HepG2 (cell line): ENCODE data around the gene PEAK1. TPM values are rescaled to one million over a fixed set of nuclear protein-coding genes. Genes with fewer than 3 reads are reported as not detected.

Source experiments
- ATAC-seq: fragments of 200-7000 bp; cut with Tn5 transposase; 3 replicates; pipeline ENCODE4 v1.9.1; 2020; ENCODE audit warnings: mild to moderate bottlenecking, moderate library complexity
- BruUV-seq: library from RNA; stranded (reverse); fragments of 400-500 nt; replicated peaks from 2 replicates; lab custom pipeline; 2021; lab: Mats Ljungman, UMichigan
- CTCF ChIA-PET: fragments of 300-600 bp; formaldehyde crosslinking; extraction: SDS; loops from one replicate; lab custom pipeline; 2021; ENCODE audit warnings: low total read pairs, inconsistent platforms, low intra/inter-chr PET ratio; lab: Yijun Ruan, JAX
- POLR2A ChIA-PET: fragments of 350-600 bp; sonication (Branson Sonifier 250); formaldehyde crosslinking; loops from one replicate; lab custom pipeline; 2020; ENCODE audit warnings: antibody characterized with exemption, inconsistent platforms; lab: Yijun Ruan, JAX
- DNase-seq: peaks from one replicate; pipeline ENCODE4 v3.0.0-alpha.2; 2015; ENCODE audit warnings: low spot score
- FAIRE-seq: peaks from 3 replicates; lab custom pipeline; 2011; peaks lifted over from hg19 to GRCh38; lab: Jason Lieb, UNC
- H2AFZ ChIP-seq: one replicate; pipeline ENCODE4 v1.6.1; 2011; ENCODE audit warnings: low read length, inconsistent platforms
- H3K27ac ChIP-seq: fragments of 300-600 bp; 3 replicates; pipeline ENCODE4 v1.8.0; 2011; ENCODE audit warnings: mixed run types, mild to moderate bottlenecking, mixed read lengths, low read length, inconsistent platforms; ENCODE audit not compliant: insufficient read depth; ENCODE audit errors: extremely low read length
- H3K27me3 ChIP-seq, 2 experiments: fragments of 200-600 bp in 1 of 2; 2 replicates in 1 of 2; 3 replicates in 1 of 2; pipeline versions ENCODE4 v1.6.0 to v1.8.0; 2011; ENCODE audit warnings: low read length in 2 of 2, mild to moderate bottlenecking in 2 of 2, moderate library complexity in 2 of 2, inconsistent platforms in 1 of 2; ENCODE audit not compliant: insufficient read depth in 2 of 2, control insufficient read depth in 1 of 2
- H3K36me3 ChIP-seq, 2 experiments: fragments of 200-600 bp in 1 of 2; replicated peaks in 1 of 2; 2 replicates in 1 of 2; 3 replicates in 1 of 2; pipeline versions ENCODE4 v1.5.1 to v1.8.0; 2011; ENCODE audit warnings: low read length in 2 of 2, inconsistent platforms in 1 of 2; ENCODE audit not compliant: insufficient read depth in 2 of 2, control insufficient read depth in 1 of 2
- H3K4me1 ChIP-seq: 2 replicates; pipeline ENCODE4 v1.5.1; 2012; ENCODE audit warnings: low read length, inconsistent platforms; ENCODE audit not compliant: insufficient read depth
- H3K4me2 ChIP-seq: 2 replicates; pipeline ENCODE4 v1.6.0; 2011; ENCODE audit warnings: low read depth, low read length, inconsistent platforms
- H3K4me3 ChIP-seq, 3 experiments: fragments of 200-600 bp in 1 of 3; sonication (generic), shearing (Covaris generic) in 1 of 3; replicated peaks in 1 of 3; 2 replicates each; pipeline ENCODE4 v1.5.1; 2011 to 2016; ENCODE audit warnings: low read length in 3 of 3, inconsistent platforms in 2 of 3, low read depth in 2 of 3, mild to moderate bottlenecking in 2 of 3, control low read depth in 1 of 3, mixed read lengths in 1 of 3; ENCODE audit not compliant: insufficient read depth in 1 of 3
- H3K79me2 ChIP-seq: one replicate; pipeline ENCODE4 v1.6.1; 2011; ENCODE audit warnings: low read length, inconsistent platforms; ENCODE audit not compliant: insufficient read depth
- H3K9ac ChIP-seq: 2 replicates; pipeline ENCODE4 v1.6.0; 2011; ENCODE audit warnings: mild to moderate bottlenecking, low read depth, low read length, inconsistent platforms; ENCODE audit not compliant: insufficient read depth
- H3K9me3 ChIP-seq: 2 replicates; pipeline ENCODE4 v1.5.1; 2012; ENCODE audit warnings: mild to moderate bottlenecking, low read length
- H4K20me1 ChIP-seq: 2 replicates; pipeline ENCODE4 v1.6.0; 2011; ENCODE audit warnings: inconsistent platforms, mild to moderate bottlenecking, low read length, moderate library complexity; ENCODE audit not compliant: insufficient read depth
- AHDC1 ChIP-seq: sonication (generic); formaldehyde crosslinking; IDR thresholded peaks from 2 replicates; pipeline ENCODE4 v1.5.1; 2020; ENCODE audit warnings: mild to moderate bottlenecking, missing genetic modification reagents, borderline replicate concordance
- GATAD1 ChIP-seq: IDR thresholded peaks from 2 replicates; pipeline ENCODE4 v1.6.1; 2016; ENCODE audit warnings: missing genetic modification reagents, missing compliant biosample characterization
- HINFP ChIP-seq: sonication (generic); formaldehyde crosslinking; IDR thresholded peaks from 2 replicates; pipeline ENCODE4 v1.4.0; 2020; ENCODE audit warnings: low read depth, mild to moderate bottlenecking, missing genetic modification reagents
- IKZF4 ChIP-seq: sonication (generic); formaldehyde crosslinking; IDR thresholded peaks from 2 replicates; pipeline ENCODE4 v1.5.1; 2020; ENCODE audit warnings: borderline replicate concordance, mild to moderate bottlenecking, low read depth, missing genetic modification reagents; ENCODE audit errors: not compliant biosample characterization
- IRF2 ChIP-seq: IDR thresholded peaks from 2 replicates; pipeline ENCODE4 v1.6.1; 2018; ENCODE audit warnings: missing genetic modification reagents, missing compliant biosample characterization
- MXI1 ChIP-seq: IDR thresholded peaks from 3 replicates; pipeline ENCODE4 v1.6.1; 2012; ENCODE audit warnings: low read depth, low read length, inconsistent platforms, borderline replicate concordance
- PLRG1 ChIP-seq: fragments of 450-650 bp; conservative IDR thresholded peaks from 2 replicates; pipeline ENCODE4 v1.6.1; 2016
- SMYD3 ChIP-seq: sonication (generic); formaldehyde crosslinking; IDR thresholded peaks from 2 replicates; pipeline ENCODE4 v1.8.1; 2023; ENCODE audit warnings: mild to moderate bottlenecking, missing genetic modification reagents
- ZNF34 ChIP-seq: sonication (generic); formaldehyde crosslinking; IDR thresholded peaks from 2 replicates; pipeline ENCODE4 v1.4.0; 2020; ENCODE audit warnings: mild to moderate bottlenecking, missing genetic modification reagents, borderline replicate concordance
- ZNF431 ChIP-seq: sonication (generic); formaldehyde crosslinking; IDR thresholded peaks from 2 replicates; pipeline ENCODE4 v1.9.0; 2022; ENCODE audit warnings: missing genetic modification reagents, low read depth, mild to moderate bottlenecking, borderline replicate concordance
- ZNF552 ChIP-seq: sonication (generic); formaldehyde crosslinking; IDR thresholded peaks from 2 replicates; pipeline ENCODE4 v1.9.0; 2022; ENCODE audit warnings: missing genetic modification reagents, mild to moderate bottlenecking, borderline replicate concordance
- ZSCAN30 ChIP-seq: sonication (generic); formaldehyde crosslinking; IDR thresholded peaks from 2 replicates; pipeline ENCODE4 v1.5.0; 2020; ENCODE audit warnings: mild to moderate bottlenecking, missing genetic modification reagents
- whole genome bisulfite sequencing: methylation state at CpG from one replicate; pipeline ENCODE4 v1.1.6; 2017; ENCODE audit warnings: low lambda C conversion rate; 5-methylcytosine and 5-hydroxymethylcytosine counted together
- in situ Hi-C: cut with HindIII; loops from 2 replicates; pipeline ENCODE4 v1.10.0; 2017; ENCODE audit warnings: low pct_unique_long_range_greater_than_20kb; ENCODE audit not compliant: extremely low pct_ligation_motif_present
- intact Hi-C: fragments of 100-400 bp; cut with micrococcal nuclease; formaldehyde crosslinking; loops from one replicate; pipeline ENCODE4 v1.10.0; 2022; ENCODE audit not compliant: unreplicated experiment
- polyA plus RNA-seq, 8 experiments: library from polyadenylated mRNA; depleted of rRNA in 3 of 8; stranded (reverse) in 7 of 8; unstranded in 1 of 8; fragments of >200 nt; fragmentation: Illumina TruSeq in 4 of 8; extraction: Trizol in 4 of 8; gene quantifications; 2 replicates each; pipeline versions ENCODE4 v1.2.1 to v1.2.3, GENCODE V29; 2011 to 2016; ENCODE audit warnings: low read depth in 4 of 8, missing spikeins in 1 of 8, mixed read lengths in 1 of 8; ENCODE audit not compliant: insufficient read depth in 1 of 8
- total RNA-seq, 5 experiments: library from RNA; depleted of rRNA; stranded (reverse); fragments of >200 nt; fragmentation: Illumina TruSeq; extraction: Trizol; gene quantifications; 2 replicates each; pipeline ENCODE4 v1.2.3, GENCODE V29; 2016; ENCODE audit warnings: low read depth in 1 of 5
- TF ChIP-seq, protein P1 (sequence below): sonication (generic); formaldehyde crosslinking; IDR thresholded peaks from 2 replicates; pipeline ENCODE4 v1.5.0; 2020; ENCODE audit warnings: missing genetic modification reagents

The PEAK1 gene
- total and polyA plus RNA-seq, 2 of the 13 experiments (the other 11 are each of a cell fraction or from before 2014, with no cell fraction given): 6.0 to 6.6 TPM

DNA sequence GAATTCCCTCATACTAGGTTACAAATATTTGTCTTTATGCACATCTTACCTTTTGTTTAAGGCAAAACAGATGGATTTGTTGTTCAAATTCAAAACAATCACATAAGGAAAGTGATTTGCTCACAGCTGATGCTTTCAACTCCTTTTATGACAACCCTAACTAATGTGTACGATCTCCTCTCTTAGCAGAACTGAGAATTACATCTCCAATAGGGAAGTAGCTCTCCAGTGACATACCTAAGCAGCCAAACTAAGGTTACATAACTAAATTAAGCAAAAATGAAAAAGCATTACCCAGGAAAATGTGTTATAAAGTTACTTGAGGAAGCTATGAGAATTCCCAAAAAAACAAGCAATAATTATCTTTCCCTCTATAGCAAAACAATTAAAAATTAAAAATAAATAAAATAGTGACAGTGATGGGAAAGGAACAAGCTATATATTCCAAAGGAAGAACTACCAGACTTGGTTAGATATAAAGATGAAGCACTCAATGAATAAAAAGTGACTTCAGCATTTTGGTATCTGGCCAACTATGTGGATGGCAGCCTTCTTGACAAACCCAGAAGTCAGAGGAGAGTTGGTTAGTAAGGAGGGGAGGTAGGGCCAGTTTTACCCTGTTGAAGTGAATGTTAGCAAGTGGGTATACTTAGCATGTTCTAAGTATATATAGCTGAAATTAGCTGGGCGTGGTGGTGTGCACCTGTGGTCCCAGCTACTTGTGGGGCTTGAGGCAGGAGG, 32.4 kb downstream of the PEAK1 start (continued):
- TF ChIP-seq HINFP: no peak
- no peak for TF ChIP-seq ZNF34
- no peak for TF ChIP-seq ZNF431
- TF ChIP-seq ZSCAN30: no peak
- no peak for TF ChIP-seq IKZF4 (CRISPR knock-in tag)
- TF ChIP-seq IRF2 (CRISPR knock-in tag): no peak
- TF ChIP-seq, protein P1, sequence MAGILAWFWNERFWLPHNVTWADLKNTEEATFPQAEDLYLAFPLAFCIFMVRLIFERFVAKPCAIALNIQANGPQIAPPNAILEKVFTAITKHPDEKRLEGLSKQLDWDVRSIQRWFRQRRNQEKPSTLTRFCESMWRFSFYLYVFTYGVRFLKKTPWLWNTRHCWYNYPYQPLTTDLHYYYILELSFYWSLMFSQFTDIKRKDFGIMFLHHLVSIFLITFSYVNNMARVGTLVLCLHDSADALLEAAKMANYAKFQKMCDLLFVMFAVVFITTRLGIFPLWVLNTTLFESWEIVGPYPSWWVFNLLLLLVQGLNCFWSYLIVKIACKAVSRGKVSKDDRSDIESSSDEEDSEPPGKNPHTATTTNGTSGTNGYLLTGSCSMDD (CRISPR knock-in tag): no peak
- TF ChIP-seq MXI1: no peak
- TF ChIP-seq GATAD1 (CRISPR knock-in tag): no peak
- TF ChIP-seq, all 625 proteins: peak for 0

GRCh38 chr15:77386626-77387025, 33.3 kb downstream of the PEAK1 start:
- intact Hi-C loops (no loop called here), in situ Hi-C loops (no loop called here)
- H3K79me2 ChIP-seq: peaks cover 14% of the 10 kb centered on the region
- FAIRE-seq (no peak), ATAC-seq (no peak), DNase-seq (no peak)
- 95% methylated on average over 2 of the region's 2 CpGs for WGBS
- no peak overlapping the region for H3K27ac ChIP-seq
- H3K9me3 ChIP-seq: no peaks in the 10 kb centered on the region
- BruUV-seq: no TSS peak
- no peaks in the 10 kb centered on the region; a peak in 1 of 5 replicates for H3K36me3 ChIP-seq
- TF ChIP-seq SMYD3 (CRISPR knock-in tag): no peak
- no peak for TF ChIP-seq PLRG1
- no peak for TF ChIP-seq ZNF552 (CRISPR knock-in tag)
- no peak for TF ChIP-seq AHDC1 (CRISPR knock-in tag)
- no peak overlapping the region for H3K4me3 ChIP-seq
- H4K20me1 ChIP-seq: peaks cover 5% of the 10 kb centered on the region; the same call in 1 of the 2 replicates
- no peak overlapping the region for H2AFZ ChIP-seq
- ChIA-PET POLR2A (no interaction called here), CTCF (no interaction called here)
- H3K27me3 ChIP-seq: no peaks in the 10 kb centered on the region
- H3K9ac ChIP-seq: no peak overlapping the region
- H3K4me1 ChIP-seq: no peaks in the 10 kb centered on the region
- H3K4me2 ChIP-seq: no peak overlapping the region
